Ascending aorta (tissue), 2 donors: ENCODE data around the gene ZC3H7B. TPM values are rescaled to one million over a fixed set of nuclear protein-coding genes. Genes with fewer than 3 reads are reported as not detected.
"Not testable (repeated sequence)": the region's sequence is repeated elsewhere in the genome, so short reads cannot be mapped to it uniquely, and the experiment has no call there.

Experiments
- DNase-seq, 2 donors: peaks; one replicate each; pipeline ENCODE4 v3.0.0-alpha.2; 2019; ENCODE audit warnings: low spot score in 2 of 2
- H3K27ac ChIP-seq, 2 donors: fragments of 200-600 bp; sonication (generic); one replicate each; pipeline ENCODE4 v1.5.1; 2016 to 2017; ENCODE audit warnings: mild to moderate bottlenecking in 1 of 2
- H3K27me3 ChIP-seq: fragments of 200-600 bp; sonication (generic); one replicate; pipeline ENCODE4 v1.5.1; 2017
- H3K36me3 ChIP-seq, 2 donors: fragments of 200-600 bp; sonication (generic); one replicate each; pipeline ENCODE4 v1.5.1; 2016
- H3K4me1 ChIP-seq, 2 donors: fragments of 200-600 bp; sonication (generic); one replicate each; pipeline ENCODE4 v1.5.1; 2016 to 2017; ENCODE audit warnings: mild to moderate bottlenecking in 1 of 2
- H3K4me3 ChIP-seq, 2 donors: fragments of 200-600 bp; sonication (generic); one replicate each; pipeline ENCODE4 v1.5.1; 2016 to 2017; ENCODE audit warnings: mild to moderate bottlenecking in 1 of 2
- H3K9me3 ChIP-seq, 2 donors: fragments of 200-600 bp; sonication (generic); one replicate each; pipeline ENCODE4 v1.5.1; 2016
- CTCF ChIP-seq, 3 experiments: fragments of 200-600 bp in 2 of 3; fragments of 450-650 bp in 1 of 3; sonication (generic) in 2 of 3; IDR thresholded peaks; one replicate each; pipeline ENCODE4 v1.5.1; 2016 to 2019; ENCODE audit warnings: antibody characterized with exemption in 3 of 3, mild to moderate bottlenecking in 1 of 3, moderate library complexity in 1 of 3
- intact Hi-C: fragments of 100-400 bp; cut with DNase I; formaldehyde crosslinking; loops from one replicate; pipeline ENCODE4 v1.15.1; 2023
- total RNA-seq: library from RNA; depleted of rRNA; stranded (reverse); fragments of >200 nt; gene quantifications from one replicate; pipeline ENCODE4 v1.1.0, GENCODE V29; 2016

Gene ZC3H7B
- 54.9 TPM for total RNA-seq

- no peaks in the 10 kb centered on the region for H3K27me3 ChIP-seq
- intact Hi-C loops: loop anchor here (1.0 to 5.0 kb wide), 2 partner anchors 15 to 216 kb away; partner anchors contain the start of gene RANGAP1
- TF ChIP-seq CTCF (IDR thresholded peaks at IDR 0.05): peak; percentile 22 to 73 (median 61)
Observed at GRCh38 chr22:41301085-41302020, at the start of gene ZC3H7B. Gene ZC3H7B (plus strand): TSS chr22:41301525. CDS start chr22:41320661, 19,136 bp downstream.

GRCh38 chr22:41252365-41252764, 49.0 kb upstream of the ZC3H7B start:
- intact Hi-C loops: no loop called here
- Histone ChIP-seq H3K27me3 (no peaks in the 10 kb centered on the region), H3K4me1 (no peaks in the 10 kb centered on the region), H3K4me3 (no peak overlapping the region), H3K9me3 (no peaks in the 10 kb centered on the region), H3K27ac (no peak overlapping the region), H3K36me3 (peaks cover 71 to 96% of the 10 kb centered on the region in 2 donors)
- no peak for DNase-seq
- no peak for TF ChIP-seq CTCF (IDR thresholded peaks at IDR 0.05)

More at GRCh38 chr22:41301085-41302020, at the start of gene ZC3H7B:
- Histone ChIP-seq H3K27ac (peak within 1 kb of the TSS; percentile 81 to 86), H3K36me3 (no peaks in the 10 kb centered on the region), H3K4me1 (peaks cover 0 to 7% of the 10 kb centered on the region in 2 donors), H3K9me3 (no peaks in the 10 kb centered on the region), H3K4me3 (peak within 1 kb of the TSS; percentile 78 to 86)
- peak; percentile 24 to 90 for DNase-seq

GRCh38 chr22:41254230-41254629, 47.1 kb upstream of the ZC3H7B start:
- Histone ChIP-seq H3K27ac (no peak overlapping the region), H3K27me3 (no peaks in the 10 kb centered on the region), H3K9me3 (no peaks in the 10 kb centered on the region), H3K4me1 (no peaks in the 10 kb centered on the region), H3K4me3 (no peak overlapping the region), H3K36me3 (peaks cover 62 to 96% of the 10 kb centered on the region in 2 donors)
- intact Hi-C loops: no loop called here
- no peak for DNase-seq
- no peak for TF ChIP-seq CTCF (IDR thresholded peaks at IDR 0.05)

GRCh38 chr22:41256254-41257253, 44.8 kb upstream of the ZC3H7B start:
- intact Hi-C loops: no loop called here
- H3K27me3 ChIP-seq: no peaks in the 10 kb centered on the region
- no peak for TF ChIP-seq CTCF (IDR thresholded peaks at IDR 0.05)
- no peaks in the 10 kb centered on the region for H3K4me1 ChIP-seq
- no peak overlapping the region for H3K27ac ChIP-seq
- H3K4me3 ChIP-seq: no peak overlapping the region
- H3K36me3 ChIP-seq: peaks cover 55 to 96% of the 10 kb centered on the region in 2 donors
- no peaks in the 10 kb centered on the region for H3K9me3 ChIP-seq
- DNase-seq: no peak

- no peak overlapping the region for H3K27ac ChIP-seq
- intact Hi-C loops: no loop called here
- TF ChIP-seq CTCF (IDR thresholded peaks at IDR 0.05): no peak
- no peaks in the 10 kb centered on the region for H3K27me3 ChIP-seq
- DNase-seq: no peak
- H3K9me3 ChIP-seq: no peaks in the 10 kb centered on the region
- H3K4me1 ChIP-seq: no peaks in the 10 kb centered on the region
- H3K4me3 ChIP-seq: no peak overlapping the region
- H3K36me3 ChIP-seq: peaks cover 53 to 96% of the 10 kb centered on the region in 2 donors
Observed at GRCh38 chr22:41257696-41258095, 43.6 kb upstream of the ZC3H7B start.

GRCh38 chr22:41259756-41260155, 41.6 kb upstream of the ZC3H7B start:
- DNase-seq, H3K27ac ChIP-seq, H3K4me3 ChIP-seq, intact Hi-C loops, H3K27me3 ChIP-seq, H3K9me3 ChIP-seq, H3K4me1 ChIP-seq: not testable (repeated sequence)
- peaks cover 60 to 98% of the 10 kb centered on the region in 2 donors for H3K36me3 ChIP-seq
